Cardiac atrium fibroblast (primary cell): ENCODE results near the gene OR6N1. TPM values are rescaled to one million over a fixed set of nuclear protein-coding genes. Genes with fewer than 3 reads are reported as not detected.

Experiments used
- total RNA-seq: library from RNA; depleted of rRNA; stranded (reverse); fragments of >200 nt; gene quantifications from 2 replicates; pipeline ENCODE4 v1.2.3, GENCODE V29; 2015

Gene OR6N1
- not detected in 2 replicates for total RNA-seq

GRCh38 chr1:158771950-158772866 lies at the start of gene OR6N1:
Gene OR6N1 (minus strand): TSS chr1:158772195. CDS start chr1:158766682, 5,513 bp downstream.

GRCh38 chr1:158781104-158781503 lies 9.1 kb upstream of the OR6N1 start, which contains the start of gene OR6N2:
Gene OR6N2 (minus strand): TSS chr1:158781204. CDS start chr1:158777635, 3,569 bp downstream.

GRCh38 chr1:158754420-158754819 lies 17.6 kb downstream of the OR6N1 start, which contains the start of gene OR6K6:
Gene OR6K6 (plus strand): TSS chr1:158754720. CDS start chr1:158754888, 168 bp downstream.

GRCh38 chr1:158720620-158721019 lies 51.4 kb downstream of the OR6N1 start, which contains the start of gene OR6K3:
Gene OR6K3 (minus strand): TSS chr1:158720720. CDS start chr1:158718115, 2,605 bp downstream.

Other genes starting within 250 kb of the OR6N1 start
- not detected in 2 replicates for gene OR6Y1, start 217.8 kb downstream of the OR6N1 start, total RNA-seq
- gene OR6P1, start 201.6 kb downstream of the OR6N1 start, total RNA-seq, result not detected in 2 replicates
- not detected in 2 replicates for gene OR10X1, start 192.3 kb downstream of the OR6N1 start, total RNA-seq
- not detected in 2 replicates for gene OR10Z1, start 166.9 kb downstream of the OR6N1 start, total RNA-seq
- not detected in 2 replicates for gene SPTA1, start 85.5 kb downstream of the OR6N1 start, total RNA-seq
- not detected in 2 replicates for gene OR6K2, start 71.5 kb downstream of the OR6N1 start, total RNA-seq
- not detected in 2 replicates for gene OR6K3, start 51.5 kb downstream of the OR6N1 start, total RNA-seq
- not detected in 2 replicates for gene OR6K6, start 17.5 kb downstream of the OR6N1 start, total RNA-seq
- gene OR6N2, start 9.0 kb upstream of the OR6N1 start, total RNA-seq, result not detected in 2 replicates
- gene MNDA, start 59.2 kb upstream of the OR6N1 start, total RNA-seq, result not detected in 2 replicates
- not detected in 2 replicates for gene PYHIN1, start 159.4 kb upstream of the OR6N1 start, total RNA-seq
- gene IFI16, start 237.7 kb upstream of the OR6N1 start, total RNA-seq, result 72.8 and 101 TPM in 2 replicates